ENCODE results near the gene ARHGEF33. TPM values are rescaled to one million over a fixed set of nuclear protein-coding genes. Genes with fewer than 3 reads are reported as not detected.

Gene ARHGEF33
- total and polyA plus RNA-seq, 2 donors from 2014 or later: 2.3 to 2.4 TPM

GRCh38 chr2:39022642-39023235, 133.1 kb downstream of the ARHGEF33 start:
- peak overlapping the region in 1 of 2 donors; percentile 28 for H3K27ac ChIP-seq (ENCODE audit: low read depth in 2 of 2, low read length in 2 of 2)
- TF ChIP-seq, protein P1, sequence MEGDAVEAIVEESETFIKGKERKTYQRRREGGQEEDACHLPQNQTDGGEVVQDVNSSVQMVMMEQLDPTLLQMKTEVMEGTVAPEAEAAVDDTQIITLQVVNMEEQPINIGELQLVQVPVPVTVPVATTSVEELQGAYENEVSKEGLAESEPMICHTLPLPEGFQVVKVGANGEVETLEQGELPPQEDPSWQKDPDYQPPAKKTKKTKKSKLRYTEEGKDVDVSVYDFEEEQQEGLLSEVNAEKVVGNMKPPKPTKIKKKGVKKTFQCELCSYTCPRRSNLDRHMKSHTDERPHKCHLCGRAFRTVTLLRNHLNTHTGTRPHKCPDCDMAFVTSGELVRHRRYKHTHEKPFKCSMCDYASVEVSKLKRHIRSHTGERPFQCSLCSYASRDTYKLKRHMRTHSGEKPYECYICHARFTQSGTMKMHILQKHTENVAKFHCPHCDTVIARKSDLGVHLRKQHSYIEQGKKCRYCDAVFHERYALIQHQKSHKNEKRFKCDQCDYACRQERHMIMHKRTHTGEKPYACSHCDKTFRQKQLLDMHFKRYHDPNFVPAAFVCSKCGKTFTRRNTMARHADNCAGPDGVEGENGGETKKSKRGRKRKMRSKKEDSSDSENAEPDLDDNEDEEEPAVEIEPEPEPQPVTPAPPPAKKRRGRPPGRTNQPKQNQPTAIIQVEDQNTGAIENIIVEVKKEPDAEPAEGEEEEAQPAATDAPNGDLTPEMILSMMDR (IDR thresholded peaks at IDR 0.05; ENCODE audit: borderline replicate concordance, extremely low read depth, insufficient read depth): no peak

DNA sequence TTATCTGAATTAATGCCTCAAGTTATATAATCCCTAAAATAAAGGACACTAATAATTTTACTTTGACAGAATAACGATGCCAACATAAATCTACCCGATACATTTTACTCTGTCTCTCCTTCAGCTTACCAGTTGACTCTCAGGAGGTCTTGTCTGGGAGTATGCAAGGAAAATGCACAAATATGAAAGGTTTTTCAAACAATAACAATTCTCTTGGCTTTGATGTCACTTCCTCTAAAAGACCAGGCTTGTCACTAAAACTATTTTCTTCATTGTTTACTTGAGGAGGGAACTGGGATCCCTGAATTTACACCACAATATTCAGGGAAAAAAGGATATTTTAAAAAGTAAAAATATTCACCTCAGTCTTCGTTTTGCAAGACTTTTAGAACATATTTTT, 134.0 kb downstream of the ARHGEF33 start:
- no peaks in the 10 kb centered on the region for H3K4me1 ChIP-seq (ENCODE audit: control insufficient read depth in 2 of 3, insufficient read depth in 2 of 3, low read depth in 1 of 3, low read length in 3 of 3)
- no peaks in the 10 kb centered on the region for H3K9me3 ChIP-seq (ENCODE audit: control insufficient read depth in 2 of 3, insufficient read depth in 1 of 3, low read length in 3 of 3)
- TF ChIP-seq, protein P1 (IDR thresholded peaks at IDR 0.05; ENCODE audit: borderline replicate concordance, extremely low read depth, insufficient read depth): no peak
- no peaks in the 10 kb centered on the region for H3K27me3 ChIP-seq (ENCODE audit: control insufficient read depth, insufficient read depth, low read length)
- intact Hi-C loops (cut with DNase I): no loop called here
- DNase-seq (peak in 2 of 5 donors; percentile 5 to 17), FAIRE-seq (no peak)
- no peak overlapping the region for H3K27ac ChIP-seq (ENCODE audit: low read depth in 2 of 2, low read length in 2 of 2)
- no peak overlapping the region for H3K9ac ChIP-seq (ENCODE audit: low read length in 3 of 3)
- H3K4me3 ChIP-seq (ENCODE audit: low read length in 3 of 3): no peak overlapping the region
- peaks cover 0 to 8% (median 0%) of the 10 kb centered on the region in 3 donors for H3K36me3 ChIP-seq (ENCODE audit: control insufficient read depth in 2 of 3, insufficient read depth in 3 of 3, low read length in 3 of 3)

More at GRCh38 chr2:39022642-39023235, 133.1 kb downstream of the ARHGEF33 start:
- Histone ChIP-seq H3K9me3 (ENCODE audit: control insufficient read depth in 2 of 3, insufficient read depth in 1 of 3, low read length in 3 of 3) (no peaks in the 10 kb centered on the region), H3K36me3 (ENCODE audit: control insufficient read depth in 2 of 3, insufficient read depth in 3 of 3, low read length in 3 of 3) (peaks cover 0 to 8% (median 0%) of the 10 kb centered on the region in 3 donors), H3K4me3 (ENCODE audit: low read length in 3 of 3) (peak overlapping the region in 1 of 3 donors; percentile 39), H3K27me3 (ENCODE audit: control insufficient read depth, insufficient read depth, low read length) (no peaks in the 10 kb centered on the region), H3K9ac (ENCODE audit: low read length in 3 of 3) (no peak overlapping the region), H3K4me1 (ENCODE audit: control insufficient read depth in 2 of 3, insufficient read depth in 2 of 3, low read depth in 1 of 3, low read length in 3 of 3) (no peaks in the 10 kb centered on the region)
- FAIRE-seq (no peak), DNase-seq (peak in 2 of 5 donors; percentile 36)
- intact Hi-C loops (cut with DNase I): no loop called here

GRCh38 chr2:39024833-39025232, 135.2 kb downstream of the ARHGEF33 start:
- Histone ChIP-seq H3K9ac (ENCODE audit: low read length in 3 of 3) (no peak overlapping the region), H3K4me3 (ENCODE audit: low read length in 3 of 3) (no peak overlapping the region), H3K36me3 (ENCODE audit: control insufficient read depth in 2 of 3, insufficient read depth in 3 of 3, low read length in 3 of 3) (peaks cover 0 to 8% (median 0%) of the 10 kb centered on the region in 3 donors), H3K9me3 (ENCODE audit: control insufficient read depth in 2 of 3, insufficient read depth in 1 of 3, low read length in 3 of 3) (no peaks in the 10 kb centered on the region), H3K27ac (ENCODE audit: low read depth in 2 of 2, low read length in 2 of 2) (no peak overlapping the region), H3K4me1 (ENCODE audit: control insufficient read depth in 2 of 3, insufficient read depth in 2 of 3, low read depth in 1 of 3, low read length in 3 of 3) (no peaks in the 10 kb centered on the region), H3K27me3 (ENCODE audit: control insufficient read depth, insufficient read depth, low read length) (no peaks in the 10 kb centered on the region)
- DNase-seq (no peak), FAIRE-seq (peak; percentile 38)
- intact Hi-C loops (cut with DNase I): no loop called here
- TF ChIP-seq, protein P1 (IDR thresholded peaks at IDR 0.05; ENCODE audit: borderline replicate concordance, extremely low read depth, insufficient read depth): no peak

Other genes starting within 250 kb of the ARHGEF33 start
- gene GALM, start 223.8 kb upstream of the ARHGEF33 start, total RNA-seq: 17.9 TPM
- gene GALM, start 223.8 kb upstream of the ARHGEF33 start, polyA plus RNA-seq (ENCODE audit: insufficient read depth, low read depth, low replicate concordance): 79.9 TPM
- 123 TPM for gene SRSF7, start 138.5 kb upstream of the ARHGEF33 start, total RNA-seq
- 74.1 TPM for gene SRSF7, start 138.5 kb upstream of the ARHGEF33 start, polyA plus RNA-seq (ENCODE audit: insufficient read depth, low read depth, low replicate concordance)
- 11.0 TPM for gene GEMIN6, start 111.7 kb upstream of the ARHGEF33 start, total RNA-seq
- 24.7 TPM for gene GEMIN6, start 111.7 kb upstream of the ARHGEF33 start, polyA plus RNA-seq (ENCODE audit: insufficient read depth, low read depth, low replicate concordance)
- 20.7 TPM for gene DHX57, start 13.9 kb upstream of the ARHGEF33 start, total RNA-seq
- gene DHX57, start 13.9 kb upstream of the ARHGEF33 start, polyA plus RNA-seq (ENCODE audit: insufficient read depth, low read depth, low replicate concordance): 6.9 TPM
- gene MORN2, start 13.9 kb upstream of the ARHGEF33 start, total RNA-seq: 29.6 TPM
- gene MORN2, start 13.9 kb upstream of the ARHGEF33 start, polyA plus RNA-seq (ENCODE audit: insufficient read depth, low read depth, low replicate concordance): 121 TPM
- 33.4 TPM for gene SOS1, start 231.2 kb downstream of the ARHGEF33 start, total RNA-seq
- 5.5 TPM for gene SOS1, start 231.2 kb downstream of the ARHGEF33 start, polyA plus RNA-seq (ENCODE audit: insufficient read depth, low read depth, low replicate concordance)